ENCODE results near the gene JADE3.

Gene JADE3

GRCh38 chrX:47047989-47048388, 135.8 kb downstream of the JADE3 start:
- DNase-seq: no peak

- no peak for DNase-seq
These were observed 147.1 kb downstream of the JADE3 start for GRCh38 chrX:47059142-47059874.

DNA sequence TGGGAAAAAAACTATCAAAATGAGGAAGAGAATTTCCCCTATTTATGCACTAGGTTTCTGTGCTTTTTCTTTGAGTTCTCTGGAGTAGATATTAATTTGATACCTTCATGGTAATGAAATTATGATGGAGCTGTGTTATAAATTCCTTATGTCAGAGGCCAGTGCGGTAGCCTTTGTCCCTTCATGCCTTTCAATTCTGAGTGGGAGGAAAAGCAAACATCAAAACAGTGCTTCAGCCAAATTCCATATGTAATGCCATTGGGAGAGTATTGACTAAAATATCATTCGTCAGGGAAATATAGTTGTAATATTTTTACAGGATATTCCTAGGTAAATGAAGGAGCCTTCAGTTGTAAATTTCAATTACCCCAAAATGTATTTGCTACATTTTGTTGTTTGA, 148.5 kb downstream of the JADE3 start:
- no peak for DNase-seq

GRCh38 chrX:47061238-47061919, 149.2 kb downstream of the JADE3 start:
- no peak for DNase-seq

GRCh38 chrX:47063179-47063578, 151.0 kb downstream of the JADE3 start:
- DNase-seq: no peak

GRCh38 chrX:47068214-47068613, 156.0 kb downstream of the JADE3 start:
- no peak for DNase-seq

DNA sequence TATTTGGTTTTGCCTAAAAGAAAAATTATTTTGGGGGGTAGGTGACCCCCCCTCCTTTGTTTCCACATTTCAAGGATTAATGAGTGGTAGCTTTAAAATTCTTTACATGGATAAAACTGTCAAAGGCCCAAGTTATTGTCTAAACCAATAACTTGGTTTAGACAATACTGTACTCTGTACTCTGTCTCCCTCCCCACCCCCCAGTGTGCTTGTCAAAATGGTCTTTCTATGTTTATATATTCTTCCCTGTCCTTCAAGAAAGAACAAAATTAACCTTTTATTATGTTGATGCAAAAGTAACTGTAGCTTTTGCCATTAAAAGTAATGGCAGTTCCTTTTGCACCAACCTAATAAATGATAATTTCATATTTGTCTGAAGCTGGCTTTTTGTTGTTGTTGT, 156.5 kb downstream of the JADE3 start:
- DNase-seq: no peak

GRCh38 chrX:47078129-47079043, 166.2 kb downstream of the JADE3 start, which contains the start of gene RGN:
RGN (plus strand) TSS chrX:47078443; CDS start chrX:47081145, 2,702 bp downstream.
- no peak for DNase-seq

GRCh38 chrX:47080215-47080914, 168.1 kb downstream of the JADE3 start:
- DNase-seq: no peak

GRCh38 chrX:47080915-47081236, 168.7 kb downstream of the JADE3 start:
- no peak for DNase-seq

DNA sequence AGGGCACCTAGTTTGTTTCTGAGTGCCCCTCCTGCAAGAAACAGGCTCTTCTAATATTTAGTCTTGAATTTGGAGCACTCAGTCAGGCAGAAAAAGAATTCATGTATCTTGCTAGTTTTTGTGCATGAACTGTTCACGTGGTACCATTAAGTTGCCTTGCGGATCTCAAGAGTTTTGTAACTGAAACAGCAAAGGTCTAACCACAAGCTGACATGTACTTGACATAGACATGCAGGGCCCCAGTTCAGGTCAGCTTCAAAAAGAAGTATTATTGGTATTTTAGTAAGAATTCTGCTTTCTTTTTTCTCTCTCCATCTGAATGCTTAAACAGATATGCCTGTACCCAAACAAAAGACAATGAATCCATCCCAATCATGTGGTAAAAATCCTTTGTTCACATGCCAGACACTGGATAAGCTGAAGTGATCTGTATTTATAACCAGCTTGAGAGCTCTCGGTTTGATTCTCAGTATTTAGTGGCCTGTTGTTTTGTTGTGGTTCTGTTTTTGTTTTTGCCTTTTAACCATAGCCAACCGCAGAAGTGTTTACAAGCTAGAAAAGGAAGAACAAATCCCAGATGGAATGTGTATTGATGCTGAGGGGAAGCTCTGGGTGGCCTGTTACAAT, 179.0 kb downstream of the JADE3 start:
- DNase-seq: no peak

GRCh38 chrX:47093248-47093647, 181.0 kb downstream of the JADE3 start:
- DNase-seq: no peak

- no peak for DNase-seq
These were observed 181.6 kb downstream of the JADE3 start for GRCh38 chrX:47093860-47094259.

- DNase-seq: no peak
These were observed 184.8 kb downstream of the JADE3 start for GRCh38 chrX:47097018-47097417.

GRCh38 chrX:47098338-47099094, 186.3 kb downstream of the JADE3 start:
- no peak for DNase-seq

- no peak for DNase-seq
These were observed 189.0 kb downstream of the JADE3 start for GRCh38 chrX:47101206-47101605.

Data from activated CD4-positive, alpha-beta T cell treated with anti-CD3 and anti-CD28 coated beads for 1 hour (primary cell).